Testis (tissue), 2 donors: ENCODE results near the gene TXNRD2.

Source experiments
- POLR2A ChIP-seq: fragments of 450-650 bp; IDR thresholded peaks from one replicate; pipeline ENCODE4 v1.6.1; 2017; ENCODE audit warnings: antibody characterized with exemption, mild to moderate bottlenecking, moderate library complexity
- TF ChIP-seq, protein P1 (sequence below), 3 experiments: fragments of 450-650 bp in 2 of 3; fragments of 200-600 bp in 1 of 3; sonication (generic) in 1 of 3; IDR thresholded peaks; one replicate each; pipeline ENCODE4 v1.5.1; 2016 to 2019; ENCODE audit warnings: antibody characterized with exemption in 3 of 3, mild to moderate bottlenecking in 2 of 3, moderate library complexity in 1 of 3

DNA sequence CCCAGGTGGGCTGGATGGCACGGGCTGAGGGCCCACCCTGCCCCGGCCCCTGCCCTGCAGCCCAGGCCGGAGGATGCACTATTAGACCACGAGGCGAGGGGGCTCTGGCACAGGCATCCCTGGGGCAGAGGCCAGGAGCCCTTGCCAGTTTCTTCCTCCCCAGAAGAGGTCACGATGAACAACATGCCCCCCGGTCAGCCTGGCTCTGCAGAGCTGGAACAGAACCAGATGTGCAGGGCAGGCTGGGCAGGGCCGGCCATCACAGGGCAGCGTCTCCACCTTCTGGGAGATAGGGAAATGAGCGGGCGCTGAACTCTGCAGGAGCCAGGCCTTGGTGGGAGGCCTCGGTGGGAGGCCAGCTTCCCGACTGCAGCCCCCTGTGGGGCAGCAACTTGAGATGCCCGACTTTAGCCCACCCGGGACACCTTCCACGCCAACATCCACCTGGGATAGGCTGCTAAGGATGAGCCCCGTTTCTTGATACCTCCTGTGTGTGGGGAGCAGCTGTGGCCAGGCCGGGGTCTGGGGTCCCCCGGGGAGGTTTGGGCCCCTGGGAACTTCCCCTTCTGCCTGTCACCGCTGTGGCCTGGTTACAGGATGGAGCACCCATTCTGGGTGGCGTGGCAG lies 65.2 kb downstream of the TXNRD2 start:
- TF ChIP-seq, protein P1, sequence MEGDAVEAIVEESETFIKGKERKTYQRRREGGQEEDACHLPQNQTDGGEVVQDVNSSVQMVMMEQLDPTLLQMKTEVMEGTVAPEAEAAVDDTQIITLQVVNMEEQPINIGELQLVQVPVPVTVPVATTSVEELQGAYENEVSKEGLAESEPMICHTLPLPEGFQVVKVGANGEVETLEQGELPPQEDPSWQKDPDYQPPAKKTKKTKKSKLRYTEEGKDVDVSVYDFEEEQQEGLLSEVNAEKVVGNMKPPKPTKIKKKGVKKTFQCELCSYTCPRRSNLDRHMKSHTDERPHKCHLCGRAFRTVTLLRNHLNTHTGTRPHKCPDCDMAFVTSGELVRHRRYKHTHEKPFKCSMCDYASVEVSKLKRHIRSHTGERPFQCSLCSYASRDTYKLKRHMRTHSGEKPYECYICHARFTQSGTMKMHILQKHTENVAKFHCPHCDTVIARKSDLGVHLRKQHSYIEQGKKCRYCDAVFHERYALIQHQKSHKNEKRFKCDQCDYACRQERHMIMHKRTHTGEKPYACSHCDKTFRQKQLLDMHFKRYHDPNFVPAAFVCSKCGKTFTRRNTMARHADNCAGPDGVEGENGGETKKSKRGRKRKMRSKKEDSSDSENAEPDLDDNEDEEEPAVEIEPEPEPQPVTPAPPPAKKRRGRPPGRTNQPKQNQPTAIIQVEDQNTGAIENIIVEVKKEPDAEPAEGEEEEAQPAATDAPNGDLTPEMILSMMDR (IDR thresholded peaks at IDR 0.05): no peak
- TF ChIP-seq POLR2A: no peak
